ENCODE data around the gene DOC2B.
"Not testable (repeated sequence)": the region's sequence is repeated elsewhere in the genome, so short reads cannot be mapped to it uniquely, and the experiment has no call there.

The DOC2B gene

GRCh38 chr17:210402-210801 lies 29.0 kb upstream of the DOC2B start:
- DNase-seq (ENCODE audit: low read depth) = no peak

GRCh38 chr17:208429-208828 lies 27.0 kb upstream of the DOC2B start:
- no peak for DNase-seq (ENCODE audit: low read depth)

DNA sequence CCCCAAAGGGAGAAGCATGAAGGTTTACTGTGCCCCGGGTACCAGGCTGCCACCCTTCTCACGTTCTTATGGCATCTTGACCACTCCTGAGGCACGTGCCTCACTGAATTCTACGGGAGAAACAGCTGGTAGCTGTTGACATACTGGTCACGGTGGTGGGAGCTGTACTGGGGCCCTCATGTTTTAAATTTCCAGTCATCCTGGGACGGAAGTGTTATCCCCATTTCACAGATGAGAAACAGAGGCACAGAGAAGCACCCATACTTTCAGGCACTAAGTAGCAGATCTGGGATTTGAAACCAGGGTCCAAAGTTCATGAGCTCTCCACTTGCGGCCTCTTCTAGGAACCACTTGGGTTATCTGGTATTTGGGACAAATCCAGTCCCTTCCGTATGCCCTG lies 26.3 kb upstream of the DOC2B start:
- DNase-seq (ENCODE audit: low read depth) = no peak

DNA sequence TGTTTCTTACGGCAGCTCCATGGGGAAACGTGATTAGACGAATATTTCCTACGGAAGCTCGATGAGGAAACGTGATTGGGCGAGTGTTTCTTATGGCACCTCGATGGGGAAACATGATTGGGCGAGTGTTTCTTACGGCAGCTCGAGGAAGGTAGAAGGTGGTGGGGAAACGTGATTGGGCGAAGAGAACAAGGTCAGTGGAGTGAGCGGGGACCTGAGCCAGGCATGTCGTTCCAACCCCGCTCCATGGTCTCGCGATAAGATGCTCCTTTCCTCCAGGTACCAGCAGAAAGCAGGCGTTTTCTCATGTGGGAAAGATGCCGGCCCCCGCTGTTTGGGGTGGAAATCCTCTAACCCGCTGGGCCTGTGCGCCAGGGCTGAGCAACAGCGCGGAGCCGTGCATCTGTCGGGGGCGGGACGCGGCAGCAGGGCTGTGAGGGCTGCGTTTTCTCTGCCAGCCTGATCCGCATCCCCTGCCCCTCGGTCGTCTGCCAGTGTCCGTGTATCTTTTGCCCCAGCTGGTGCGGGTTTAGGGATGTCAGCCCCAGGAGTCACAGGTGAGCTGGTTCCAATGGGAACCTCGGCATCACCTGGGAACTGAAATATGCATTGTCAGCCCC lies 25.6 kb upstream of the DOC2B start:
- DNase-seq (ENCODE audit: low read depth) = no peak

- DNase-seq (ENCODE audit: low read depth) = not testable (repeated sequence)
Measured at GRCh38 chr17:206484-206883, 25.0 kb upstream of the DOC2B start.

GRCh38 chr17:205817-206216 lies 24.4 kb upstream of the DOC2B start:
- DNase-seq (ENCODE audit: low read depth) = no peak

DNA sequence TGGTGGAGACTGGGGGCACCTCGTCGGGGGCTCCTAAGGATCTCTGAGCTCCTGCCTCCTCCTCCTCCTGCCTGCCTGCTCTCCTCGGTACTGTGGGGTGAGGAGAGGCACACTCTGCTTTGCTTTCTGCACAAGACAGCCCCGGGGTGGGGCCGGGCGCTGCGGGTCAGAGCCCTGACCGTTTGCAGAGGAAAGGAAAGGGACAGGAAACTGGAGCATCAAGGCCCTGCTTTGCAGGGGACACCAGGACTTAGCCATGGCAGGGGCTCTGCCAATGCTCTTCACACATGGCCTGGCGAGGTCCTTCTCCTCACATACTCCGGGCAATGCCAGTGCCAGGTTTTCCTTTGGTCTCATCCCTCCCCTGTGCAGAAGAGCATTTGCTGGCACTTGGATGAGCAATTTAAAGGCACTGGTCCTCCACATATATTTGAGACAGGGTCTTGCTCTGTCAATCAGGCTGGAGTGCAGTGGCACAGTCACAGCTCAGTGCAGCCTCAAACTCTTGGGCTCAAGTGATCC lies 23.8 kb upstream of the DOC2B start:
- DNase-seq (ENCODE audit: low read depth) = no peak

DNA sequence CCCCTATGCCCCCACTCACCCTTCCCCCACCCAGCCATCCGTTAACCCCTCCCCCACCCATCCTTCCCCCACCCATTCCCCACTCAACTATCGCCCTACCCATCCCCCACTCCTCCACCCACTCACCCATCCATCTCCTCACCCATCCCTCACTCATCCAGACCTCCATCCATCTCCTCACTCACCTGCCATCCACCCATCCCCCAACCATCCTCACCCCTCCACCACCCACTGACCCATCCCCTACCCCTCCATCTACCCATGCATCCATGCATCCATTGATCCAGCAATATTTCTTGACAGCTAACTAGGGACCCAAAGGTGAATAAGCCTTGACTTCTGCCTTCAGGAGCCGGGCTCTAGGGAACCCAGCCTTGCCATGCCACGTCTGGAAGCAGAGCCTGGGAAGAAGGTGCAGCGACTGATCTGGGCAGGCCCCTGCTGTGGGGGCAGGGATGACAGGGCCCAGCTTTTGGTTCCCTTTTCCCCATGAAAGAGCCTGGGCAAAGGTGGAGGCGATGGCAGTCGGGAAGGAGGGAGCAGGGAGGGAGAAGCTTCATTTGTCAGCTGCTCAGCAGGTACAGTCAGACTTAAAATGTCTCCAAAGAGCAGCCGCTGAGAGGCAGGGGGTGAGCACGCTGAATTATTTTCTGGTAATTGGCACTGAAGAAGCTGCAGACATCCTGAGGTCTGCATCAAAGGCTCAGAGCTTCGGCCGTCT lies 23.1 kb upstream of the DOC2B start:
- DNase-seq (ENCODE audit: low read depth) = no peak

DNA sequence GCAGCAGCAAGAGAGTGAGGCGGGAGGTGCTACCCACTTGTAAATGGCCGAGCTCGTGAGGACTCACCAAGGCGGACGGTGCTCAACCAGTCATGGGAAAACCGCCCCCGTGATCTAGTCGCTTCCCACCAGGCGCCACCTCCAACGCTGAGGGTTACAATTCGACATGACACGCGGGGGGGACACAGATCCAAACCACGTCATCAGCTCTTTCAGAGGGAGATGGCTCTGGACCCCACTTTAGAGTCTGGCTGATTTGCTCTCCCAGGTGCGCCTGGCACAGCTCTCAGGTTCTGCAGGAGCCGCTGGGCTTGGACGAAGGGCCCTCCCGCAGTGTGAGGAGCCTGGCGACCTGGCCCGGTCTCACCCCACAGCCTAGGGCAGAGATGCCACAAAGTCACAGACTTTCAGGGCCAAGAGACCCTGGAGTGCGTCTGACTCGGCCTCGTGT lies 21.1 kb upstream of the DOC2B start:
- DNase-seq (ENCODE audit: low read depth) = no peak

GRCh38 chr17:201736-202135 lies 20.3 kb upstream of the DOC2B start:
- DNase-seq (ENCODE audit: low read depth) = not testable (repeated sequence)

- not testable (repeated sequence) for DNase-seq (ENCODE audit: low read depth)
Measured at GRCh38 chr17:201257-201656, 19.8 kb upstream of the DOC2B start.

DNA sequence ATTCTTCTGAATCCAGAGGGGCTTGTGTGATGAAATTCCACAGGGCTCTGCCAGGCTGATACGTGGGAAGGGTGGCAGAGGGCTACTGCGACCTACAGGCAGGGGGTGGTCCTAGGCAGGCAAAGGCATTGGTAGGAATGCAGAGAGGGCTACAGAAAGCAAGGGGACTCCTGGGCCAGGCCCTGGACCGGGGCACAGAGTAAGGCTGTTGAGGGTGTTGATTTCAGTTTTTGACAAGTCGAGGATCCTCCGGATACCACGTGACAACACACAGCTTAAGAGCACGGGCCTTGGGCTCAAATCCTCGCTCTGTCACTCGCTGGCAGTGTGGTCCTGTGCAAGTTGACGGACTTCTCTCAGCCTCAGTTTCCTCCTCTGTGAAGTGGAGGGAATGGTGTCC lies 19.1 kb upstream of the DOC2B start:
- DNase-seq (ENCODE audit: low read depth) = no peak

DNA sequence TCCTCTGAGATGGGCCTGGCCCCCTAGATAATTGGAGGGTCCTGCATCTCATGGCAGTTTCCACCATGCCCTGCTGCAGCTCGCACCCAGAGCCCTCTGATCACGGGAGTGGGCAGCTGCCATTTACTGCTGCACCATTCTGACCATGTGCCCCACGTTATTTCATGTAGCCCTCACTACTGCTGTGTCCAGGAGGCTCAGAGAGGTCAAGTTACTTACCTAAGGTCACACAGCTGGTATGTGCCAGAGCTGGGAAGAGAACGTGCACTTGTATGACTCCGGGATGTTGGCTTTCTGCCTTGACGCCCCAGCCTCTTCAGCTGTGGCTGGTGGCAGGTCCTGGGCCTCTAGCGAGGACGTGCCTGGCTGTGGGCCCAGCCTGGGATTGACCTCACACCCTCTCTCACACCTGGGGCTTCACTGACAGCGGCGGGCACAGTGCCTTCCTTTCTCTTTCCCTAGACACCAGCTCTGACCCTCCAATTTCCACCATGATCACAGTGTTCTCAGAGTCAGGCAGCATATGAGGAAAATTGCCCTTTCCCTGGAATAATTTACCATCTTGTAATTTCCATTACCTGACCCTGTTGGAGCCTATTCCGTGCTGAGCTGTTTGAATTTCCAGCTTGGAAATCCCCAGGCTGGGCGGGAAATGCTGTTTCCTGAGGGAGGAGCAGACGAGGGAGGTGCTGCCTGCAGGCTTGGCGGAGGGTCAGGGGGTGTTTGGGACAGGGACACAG lies 18.5 kb upstream of the DOC2B start:
- no peak for DNase-seq (ENCODE audit: low read depth)

GRCh38 chr17:199191-199604 lies 17.7 kb upstream of the DOC2B start:
- no peak for DNase-seq (ENCODE audit: low read depth)

- DNase-seq (ENCODE audit: low read depth) = not testable (repeated sequence)
Measured at GRCh38 chr17:198225-198624, 16.8 kb upstream of the DOC2B start.

- no peak for DNase-seq (ENCODE audit: low read depth)
Measured at GRCh38 chr17:197352-197751, 15.9 kb upstream of the DOC2B start.

- DNase-seq (ENCODE audit: low read depth) = no peak
Measured at GRCh38 chr17:194828-195602, 13.6 kb upstream of the DOC2B start.

GRCh38 chr17:193841-194806 lies 12.7 kb upstream of the DOC2B start:
- DNase-seq (ENCODE audit: low read depth) = no peak

DNA sequence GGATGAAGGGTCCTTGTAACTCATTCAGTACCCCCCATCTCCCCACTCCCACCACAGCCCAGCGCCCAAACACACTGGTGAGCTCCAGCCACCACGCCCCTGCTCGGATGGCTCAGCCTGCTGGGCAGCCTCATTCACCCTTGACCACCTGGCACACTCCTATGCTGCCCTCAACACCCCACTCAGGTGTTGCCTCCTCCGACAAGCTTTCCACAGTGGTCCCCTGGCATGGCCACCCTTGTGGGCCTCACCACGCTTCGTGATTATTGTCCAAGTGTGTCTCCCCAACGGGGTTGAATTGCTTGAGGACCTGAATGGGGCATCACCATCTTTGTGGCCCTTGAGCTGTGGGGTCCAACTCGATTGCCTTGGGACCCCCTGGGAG lies 12.0 kb upstream of the DOC2B start:
- no peak for DNase-seq (ENCODE audit: low read depth)

DNA sequence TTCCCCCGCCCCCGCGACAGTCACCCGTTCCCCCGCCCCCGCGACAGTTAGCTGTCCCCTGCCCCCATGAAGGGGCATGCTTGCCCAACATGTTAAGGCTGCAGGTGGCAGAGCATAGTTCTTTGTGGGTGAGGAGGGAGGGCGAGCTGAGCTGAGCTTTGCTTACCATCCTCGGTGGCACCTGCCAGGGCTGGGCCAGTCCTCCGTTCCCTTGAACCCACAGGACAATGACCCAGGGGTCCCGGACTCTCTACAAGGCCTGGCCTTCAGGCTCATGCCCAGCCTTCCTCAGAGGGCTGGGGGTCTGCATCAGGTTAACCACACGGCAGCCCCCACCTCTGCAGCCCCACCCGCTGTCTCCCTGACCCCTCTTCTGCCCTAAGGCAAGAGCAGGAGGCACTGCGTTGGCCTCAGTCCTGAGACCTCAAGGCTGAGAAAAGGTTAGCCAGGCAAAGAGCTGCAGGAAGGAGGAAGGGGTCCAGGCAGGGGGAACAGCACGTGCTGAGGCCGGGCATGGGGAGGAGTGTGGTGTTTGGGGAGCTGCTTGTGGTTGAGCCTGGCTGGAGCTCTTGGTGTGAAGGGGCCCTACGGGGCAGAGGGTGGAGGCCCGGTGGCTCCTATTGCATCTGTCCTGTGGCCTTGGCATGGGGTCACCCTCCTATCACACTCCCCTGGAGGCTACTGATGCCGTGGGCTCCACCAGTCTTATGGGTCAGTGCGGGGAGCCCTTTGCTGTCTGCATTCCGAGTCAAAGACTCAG lies 11.4 kb upstream of the DOC2B start:
- DNase-seq (ENCODE audit: low read depth) = no peak
